Measurements from ENCODE around the gene PIK3C2G. TPM values are rescaled to one million over a fixed set of nuclear protein-coding genes. Genes with fewer than 3 reads are reported as not detected.

Gene PIK3C2G
- total RNA-seq, 1 donor from 2014 or later = 4.6 TPM

DNA sequence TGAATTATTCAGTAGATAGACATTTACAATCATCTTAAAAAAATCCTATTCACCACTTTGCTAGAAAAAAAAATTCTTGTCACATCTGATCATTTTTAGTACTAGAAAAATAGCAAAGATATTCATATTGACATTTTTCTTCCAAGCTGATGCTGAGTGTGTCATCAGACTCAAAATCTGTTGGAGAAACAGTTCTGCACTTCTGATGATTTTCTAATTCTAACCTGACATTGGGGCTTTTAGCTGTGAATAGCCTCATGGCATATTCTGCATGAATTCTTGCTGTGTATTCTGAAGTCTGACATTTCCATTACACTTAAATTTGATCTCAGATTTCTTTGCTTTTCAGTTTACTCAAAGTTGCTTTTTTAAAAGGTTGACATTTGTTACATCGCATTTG lies 150.1 kb downstream of the PIK3C2G start:
- TF ChIP-seq, protein P1, sequence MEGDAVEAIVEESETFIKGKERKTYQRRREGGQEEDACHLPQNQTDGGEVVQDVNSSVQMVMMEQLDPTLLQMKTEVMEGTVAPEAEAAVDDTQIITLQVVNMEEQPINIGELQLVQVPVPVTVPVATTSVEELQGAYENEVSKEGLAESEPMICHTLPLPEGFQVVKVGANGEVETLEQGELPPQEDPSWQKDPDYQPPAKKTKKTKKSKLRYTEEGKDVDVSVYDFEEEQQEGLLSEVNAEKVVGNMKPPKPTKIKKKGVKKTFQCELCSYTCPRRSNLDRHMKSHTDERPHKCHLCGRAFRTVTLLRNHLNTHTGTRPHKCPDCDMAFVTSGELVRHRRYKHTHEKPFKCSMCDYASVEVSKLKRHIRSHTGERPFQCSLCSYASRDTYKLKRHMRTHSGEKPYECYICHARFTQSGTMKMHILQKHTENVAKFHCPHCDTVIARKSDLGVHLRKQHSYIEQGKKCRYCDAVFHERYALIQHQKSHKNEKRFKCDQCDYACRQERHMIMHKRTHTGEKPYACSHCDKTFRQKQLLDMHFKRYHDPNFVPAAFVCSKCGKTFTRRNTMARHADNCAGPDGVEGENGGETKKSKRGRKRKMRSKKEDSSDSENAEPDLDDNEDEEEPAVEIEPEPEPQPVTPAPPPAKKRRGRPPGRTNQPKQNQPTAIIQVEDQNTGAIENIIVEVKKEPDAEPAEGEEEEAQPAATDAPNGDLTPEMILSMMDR (conservative IDR thresholded peaks at IDR 0.05) = no peak
- Mint-ChIP-seq H3K4me3 (no peak overlapping the region), H3K4me1 (ENCODE audit: unreplicated experiment) (no peaks in the 10 kb centered on the region), H3K27ac (no peak overlapping the region), H3K9me3 (peaks cover 10% of the 10 kb centered on the region), H3K27me3 (no peaks in the 10 kb centered on the region), H3K36me3 (peaks cover 16% of the 10 kb centered on the region)
- no peak for DNase-seq (ENCODE audit: extremely low spot score, unreplicated experiment)

DNA sequence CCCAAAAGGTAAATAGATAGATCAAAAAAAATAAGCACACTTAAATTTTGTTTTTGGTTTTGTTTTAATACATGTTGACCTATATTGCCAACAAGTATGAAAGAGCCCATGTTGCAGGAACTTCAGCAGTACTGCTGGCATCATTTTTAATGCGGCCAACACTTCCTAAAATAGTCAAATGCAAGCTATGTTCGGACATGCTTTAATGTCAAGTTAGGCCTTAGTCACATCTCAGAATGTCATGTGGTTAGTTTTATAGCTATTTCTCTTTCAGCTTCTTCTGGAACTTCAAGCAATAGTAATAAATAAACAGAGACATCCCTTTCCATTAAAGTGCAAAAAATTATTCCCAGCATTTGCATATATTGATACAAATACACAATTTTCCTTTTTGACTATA lies 153.4 kb downstream of the PIK3C2G start:
- H3K4me3 Mint-ChIP-seq = no peak overlapping the region
- no peaks in the 10 kb centered on the region for H3K27me3 Mint-ChIP-seq
- no peaks in the 10 kb centered on the region for H3K9me3 Mint-ChIP-seq
- no peaks in the 10 kb centered on the region for H3K4me1 Mint-ChIP-seq (ENCODE audit: unreplicated experiment)
- TF ChIP-seq, protein P1 (conservative IDR thresholded peaks at IDR 0.05) = no peak
- peaks cover 12% of the 10 kb centered on the region for H3K36me3 Mint-ChIP-seq
- no peak for DNase-seq (ENCODE audit: extremely low spot score, unreplicated experiment)
- no peak overlapping the region for H3K27ac Mint-ChIP-seq

DNA sequence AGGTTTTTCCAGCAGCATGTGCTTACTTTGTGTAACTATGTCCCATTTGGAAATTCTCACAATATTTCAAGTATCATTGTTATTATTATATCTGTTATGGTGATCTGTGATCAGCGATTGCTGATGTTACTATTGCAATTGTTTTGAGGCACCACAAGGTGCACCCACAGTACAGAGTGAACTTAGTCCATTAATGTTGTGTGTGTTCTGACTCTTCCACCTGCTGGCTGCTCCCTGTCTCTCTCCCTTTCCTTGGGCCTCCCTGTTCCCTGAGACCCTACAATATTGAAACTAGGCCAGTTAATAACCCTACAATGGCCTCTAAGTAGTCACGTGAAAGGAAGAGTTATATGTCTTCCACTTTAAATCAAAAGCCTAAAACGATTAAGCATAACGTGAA lies 153.9 kb downstream of the PIK3C2G start:
- TF ChIP-seq, protein P1 (conservative IDR thresholded peaks at IDR 0.05) = no peak
- Mint-ChIP-seq H3K4me1 (ENCODE audit: unreplicated experiment) (no peaks in the 10 kb centered on the region), H3K27me3 (no peaks in the 10 kb centered on the region), H3K9me3 (no peaks in the 10 kb centered on the region), H3K27ac (no peak overlapping the region), H3K36me3 (peaks cover 10% of the 10 kb centered on the region), H3K4me3 (no peak overlapping the region)
- no peak for DNase-seq (ENCODE audit: extremely low spot score, unreplicated experiment)

DNA sequence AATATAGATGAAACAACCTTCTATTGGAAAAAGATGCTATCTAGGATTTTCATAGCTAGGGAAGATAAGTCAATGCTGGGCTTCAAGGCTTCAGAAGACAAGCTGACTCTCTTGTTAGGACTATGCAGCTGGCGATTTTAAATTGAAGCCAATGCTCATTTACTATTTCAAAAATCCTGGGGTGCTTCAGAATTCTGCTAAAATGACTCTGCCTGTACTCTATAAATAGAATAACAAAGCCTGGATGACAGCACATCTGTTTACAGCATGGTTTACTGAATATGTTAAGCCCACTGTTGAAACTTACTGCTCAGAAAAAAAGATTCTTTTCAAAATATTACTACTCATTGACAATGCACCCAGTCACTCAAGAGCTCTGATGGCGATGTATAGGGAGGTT lies 155.1 kb downstream of the PIK3C2G start:
- H3K4me1 Mint-ChIP-seq (ENCODE audit: unreplicated experiment) = no peaks in the 10 kb centered on the region
- H3K36me3 Mint-ChIP-seq = peaks cover 10% of the 10 kb centered on the region
- H3K4me3 Mint-ChIP-seq = no peak overlapping the region
- TF ChIP-seq, protein P1 (conservative IDR thresholded peaks at IDR 0.05) = no peak
- no peak for DNase-seq (ENCODE audit: extremely low spot score, unreplicated experiment)
- H3K27me3 Mint-ChIP-seq = no peaks in the 10 kb centered on the region
- H3K9me3 Mint-ChIP-seq = no peaks in the 10 kb centered on the region
- H3K27ac Mint-ChIP-seq = no peak overlapping the region

DNA sequence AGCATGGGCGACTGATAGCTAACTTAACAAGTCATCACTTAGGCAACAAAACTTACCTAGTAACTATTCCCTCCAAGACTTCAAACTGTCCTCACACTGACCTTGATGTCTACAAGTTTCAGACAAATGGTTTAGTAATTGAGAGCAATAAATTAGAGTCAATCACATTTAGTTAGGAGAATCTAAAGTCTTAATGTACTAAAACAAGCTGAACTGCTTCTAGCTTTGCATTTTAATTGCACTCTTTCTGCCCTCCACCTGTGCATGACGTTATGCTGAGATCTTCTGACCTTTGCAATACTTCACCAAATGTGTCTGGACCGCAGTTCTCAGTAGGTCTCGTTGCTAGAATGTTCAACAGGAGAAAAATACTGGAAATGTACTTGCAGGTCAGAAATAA lies 158.0 kb downstream of the PIK3C2G start:
- DNase-seq (ENCODE audit: extremely low spot score, unreplicated experiment) = no peak
- no peak overlapping the region for H3K4me3 Mint-ChIP-seq
- H3K36me3 Mint-ChIP-seq = peaks cover 7% of the 10 kb centered on the region
- no peaks in the 10 kb centered on the region for H3K9me3 Mint-ChIP-seq
- no peaks in the 10 kb centered on the region for H3K4me1 Mint-ChIP-seq (ENCODE audit: unreplicated experiment)
- TF ChIP-seq, protein P1 (conservative IDR thresholded peaks at IDR 0.05) = no peak
- H3K27ac Mint-ChIP-seq = no peak overlapping the region
- no peaks in the 10 kb centered on the region for H3K27me3 Mint-ChIP-seq

DNA sequence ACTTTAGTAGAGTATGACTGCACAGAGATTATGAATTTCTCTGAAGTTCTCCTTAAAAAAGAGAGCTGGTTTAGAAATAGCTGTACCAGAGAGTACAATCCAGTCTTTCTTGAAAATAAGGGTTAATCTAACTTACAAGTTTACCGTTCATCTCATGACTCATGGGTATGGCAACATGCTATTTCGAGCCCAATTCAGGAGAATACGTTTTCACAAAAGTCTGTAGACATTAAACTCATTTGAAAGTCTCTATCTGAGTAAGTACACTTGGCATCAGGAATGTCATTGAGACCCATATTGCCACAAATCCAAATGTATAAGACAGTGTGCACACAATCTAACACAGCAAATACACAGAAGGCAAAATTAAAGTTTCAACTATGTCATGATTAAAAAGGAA lies 160.5 kb downstream of the PIK3C2G start:
- TF ChIP-seq, protein P1 (conservative IDR thresholded peaks at IDR 0.05) = no peak
- Mint-ChIP-seq H3K27me3 (no peaks in the 10 kb centered on the region), H3K36me3 (peaks cover 6% of the 10 kb centered on the region), H3K9me3 (no peaks in the 10 kb centered on the region), H3K4me1 (ENCODE audit: unreplicated experiment) (no peaks in the 10 kb centered on the region), H3K4me3 (no peak overlapping the region), H3K27ac (no peak overlapping the region)
- no peak for DNase-seq (ENCODE audit: extremely low spot score, unreplicated experiment)
